ENCODE measurements around the gene ARHGEF4. TPM values are rescaled to one million over a fixed set of nuclear protein-coding genes. Genes with fewer than 3 reads are reported as not detected.

ARHGEF4 gene
- total and polyA plus RNA-seq, 10 of the 15 experiments (the other 5 are each of a cell fraction or from before 2014, with no cell fraction given), result 0.02 to 0.24 (median 0.16) TPM; not detected in 6

DNA sequence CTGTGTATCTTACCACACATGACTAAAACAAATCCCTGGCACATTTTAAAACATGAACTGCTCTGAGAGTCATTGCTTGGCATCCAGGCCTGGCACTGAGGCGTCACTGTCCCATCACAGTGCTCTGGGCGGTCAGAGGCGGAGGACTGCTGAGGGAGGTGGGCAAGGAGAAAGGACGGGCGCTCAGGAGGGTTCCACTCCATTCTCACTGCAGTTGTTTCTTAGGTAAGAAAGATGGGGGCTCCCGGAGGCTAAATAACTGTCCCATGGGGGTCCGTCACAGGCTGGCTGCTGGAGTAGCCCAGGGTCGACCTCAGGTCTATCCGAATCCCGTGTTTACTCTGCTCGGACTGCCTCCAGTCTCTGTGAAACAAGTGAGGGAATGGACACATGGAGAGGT is 139.0 kb downstream of the ARHGEF4 start:
- DNase-seq (ENCODE audit: low read depth, low spot score), result no peak
- no peaks in the 10 kb centered on the region for H3K27me3 ChIP-seq (replicated peaks in 1 of 2; ENCODE audit: control insufficient read depth in 2 of 2, insufficient read depth in 2 of 2, low read length in 1 of 2)
- H3K4me1 ChIP-seq (ENCODE audit: control insufficient read depth, insufficient read depth, low read length), result no peaks in the 10 kb centered on the region
- no peaks in the 10 kb centered on the region for H3K79me2 ChIP-seq (ENCODE audit: control insufficient read depth, insufficient read depth, low read length)
- RAD21 ChIA-PET (ENCODE audit: unreplicated experiment), result no interaction called here
- no peak overlapping the region for H3K4me3 ChIP-seq
- intact Hi-C loops (cut with micrococcal nuclease; ENCODE audit: unreplicated experiment), result no loop called here
- no peaks in the 10 kb centered on the region for H4K20me1 ChIP-seq (ENCODE audit: control insufficient read depth, insufficient read depth)
- no peak overlapping the region for H2AFZ ChIP-seq (ENCODE audit: control insufficient read depth, low read depth, low read length)
- in situ Hi-C loops (cut with MboI), result no loop called here
- BruUV-seq (replicated peaks), result no TSS peak
- POLR2A ChIA-PET, result no interaction called here
- no peak overlapping the region for H3K9ac ChIP-seq (ENCODE audit: control insufficient read depth, insufficient read depth, low read length)
- SMC1A ChIA-PET (ENCODE audit: uncharacterized antibody, unreplicated experiment), result no interaction called here
- 21% methylated on average over 11 of the region's 11 CpGs for WGBS (ENCODE audit: insufficient coverage, insufficient replicate concordance, low lambda C conversion rate, missing lambda C conversion rate)
- H3K36me3 ChIP-seq (ENCODE audit: control insufficient read depth in 2 of 2, insufficient read depth in 2 of 2, low read length in 1 of 2), result no peaks in the 10 kb centered on the region
- H3K9me3 ChIP-seq (replicated peaks; ENCODE audit: control insufficient read depth, insufficient read depth, low read length), result no peaks in the 10 kb centered on the region; the same call in 2 of the 3 replicates
- TF ChIP-seq, protein P1, sequence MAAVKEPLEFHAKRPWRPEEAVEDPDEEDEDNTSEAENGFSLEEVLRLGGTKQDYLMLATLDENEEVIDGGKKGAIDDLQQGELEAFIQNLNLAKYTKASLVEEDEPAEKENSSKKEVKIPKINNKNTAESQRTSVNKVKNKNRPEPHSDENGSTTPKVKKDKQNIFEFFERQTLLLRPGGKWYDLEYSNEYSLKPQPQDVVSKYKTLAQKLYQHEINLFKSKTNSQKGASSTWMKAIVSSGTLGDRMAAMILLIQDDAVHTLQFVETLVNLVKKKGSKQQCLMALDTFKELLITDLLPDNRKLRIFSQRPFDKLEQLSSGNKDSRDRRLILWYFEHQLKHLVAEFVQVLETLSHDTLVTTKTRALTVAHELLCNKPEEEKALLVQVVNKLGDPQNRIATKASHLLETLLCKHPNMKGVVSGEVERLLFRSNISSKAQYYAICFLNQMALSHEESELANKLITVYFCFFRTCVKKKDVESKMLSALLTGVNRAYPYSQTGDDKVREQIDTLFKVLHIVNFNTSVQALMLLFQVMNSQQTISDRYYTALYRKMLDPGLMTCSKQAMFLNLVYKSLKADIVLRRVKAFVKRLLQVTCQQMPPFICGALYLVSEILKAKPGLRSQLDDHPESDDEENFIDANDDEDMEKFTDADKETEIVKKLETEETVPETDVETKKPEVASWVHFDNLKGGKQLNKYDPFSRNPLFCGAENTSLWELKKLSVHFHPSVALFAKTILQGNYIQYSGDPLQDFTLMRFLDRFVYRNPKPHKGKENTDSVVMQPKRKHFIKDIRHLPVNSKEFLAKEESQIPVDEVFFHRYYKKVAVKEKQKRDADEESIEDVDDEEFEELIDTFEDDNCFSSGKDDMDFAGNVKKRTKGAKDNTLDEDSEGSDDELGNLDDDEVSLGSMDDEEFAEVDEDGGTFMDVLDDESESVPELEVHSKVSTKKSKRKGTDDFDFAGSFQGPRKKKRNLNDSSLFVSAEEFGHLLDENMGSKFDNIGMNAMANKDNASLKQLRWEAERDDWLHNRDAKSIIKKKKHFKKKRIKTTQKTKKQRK (IDR thresholded peaks at IDR 0.05; ENCODE audit: low read depth, low read length), result no peak
- TF ChIP-seq ESRRA (IDR thresholded peaks at IDR 0.05; ENCODE audit: low read length) (no peak), CTCF (IDR thresholded peaks at IDR 0.05 in 2 of 3, conservative IDR thresholded peaks at IDR 0.05 in 1 of 3; ENCODE audit: control insufficient read depth in 2 of 3, extremely low read depth in 1 of 3, insufficient read depth in 1 of 3, low read depth in 3 of 3, low read length in 3 of 3) (no peak), ZBED1 (IDR thresholded peaks at IDR 0.05; ENCODE audit: borderline replicate concordance) (no peak), ZNF207 (IDR thresholded peaks at IDR 0.05; ENCODE audit: borderline replicate concordance) (no peak), RAD21 (IDR thresholded peaks at IDR 0.05; ENCODE audit: insufficient read depth, low read depth, low read length) (no peak), BACH1 (IDR thresholded peaks at IDR 0.05; ENCODE audit: borderline replicate concordance) (no peak), RELB (IDR thresholded peaks at IDR 0.05; ENCODE audit: low read depth) (no peak), GABPA (IDR thresholded peaks at IDR 0.05; ENCODE audit: low read depth) (no peak), CHD4 (IDR thresholded peaks at IDR 0.05) (no peak), LARP7 (IDR thresholded peaks at IDR 0.05) (no peak), POLR2A (IDR thresholded peaks at IDR 0.05; ENCODE audit: low read depth, low read length) (no peak), EED (IDR thresholded peaks at IDR 0.05; ENCODE audit: low read depth) (no peak)
- H3K27ac ChIP-seq (ENCODE audit: control insufficient read depth, insufficient read depth), result no peak overlapping the region
- FAIRE-seq, result no peak
- no peak overlapping the region for H3K4me2 ChIP-seq (ENCODE audit: control insufficient read depth, insufficient read depth)
- ATAC-seq, result no peak
- CTCF ChIA-PET, result no interaction called here
